ENCODE results near the gene FLCN.
"Not testable (repeated sequence)": the region's sequence is repeated elsewhere in the genome, so short reads cannot be mapped to it uniquely, and the experiment has no call there.

The FLCN gene

GRCh38 chr17:17206913-17207335 is 30.0 kb downstream of the FLCN start:
- no peak for DNase-seq

- peak; percentile 42 for DNase-seq
Measured at GRCh38 chr17:17206124-17206912, 30.6 kb downstream of the FLCN start, which contains the start of gene PLD6. Gene PLD6 (minus strand): TSS chr17:17206333. CDS start chr17:17206286, 47 bp downstream.

GRCh38 chr17:17205368-17206123 is 31.4 kb downstream of the FLCN start:
- peak; percentile 42 for DNase-seq

- DNase-seq: no peak
Measured at GRCh38 chr17:17204635-17205231, 32.2 kb downstream of the FLCN start.

GRCh38 chr17:17204041-17204591 is 32.9 kb downstream of the FLCN start:
- peak; percentile 67 for DNase-seq

GRCh38 chr17:17203173-17203730 is 33.7 kb downstream of the FLCN start:
- no peak for DNase-seq

- DNase-seq: no peak
Measured at GRCh38 chr17:17201907-17202306, 35.1 kb downstream of the FLCN start.

GRCh38 chr17:17201271-17201670 is 35.7 kb downstream of the FLCN start:
- no peak for DNase-seq

GRCh38 chr17:17200831-17201230 is 36.1 kb downstream of the FLCN start:
- no peak for DNase-seq

- DNase-seq: no peak
Measured at GRCh38 chr17:17200311-17200710, 36.7 kb downstream of the FLCN start.

GRCh38 chr17:17198281-17198680 is 38.7 kb downstream of the FLCN start:
- DNase-seq: no peak

GRCh38 chr17:17196776-17197175 is 40.2 kb downstream of the FLCN start:
- no peak for DNase-seq

- DNase-seq: not testable (repeated sequence)
Measured at GRCh38 chr17:17195466-17195865, 41.5 kb downstream of the FLCN start.

- DNase-seq: no peak
Measured at GRCh38 chr17:17191961-17192381, 45.0 kb downstream of the FLCN start.

- no peak for DNase-seq
Measured at GRCh38 chr17:17191346-17191792, 45.6 kb downstream of the FLCN start.

GRCh38 chr17:17190188-17190587 is 46.8 kb downstream of the FLCN start:
- no peak for DNase-seq

GRCh38 chr17:17189559-17189958 is 47.4 kb downstream of the FLCN start:
- no peak for DNase-seq

GRCh38 chr17:17188586-17188985 is 48.4 kb downstream of the FLCN start:
- DNase-seq: no peak

- no peak for DNase-seq
Measured at GRCh38 chr17:17186551-17187505, 50.1 kb downstream of the FLCN start.

GRCh38 chr17:17186051-17186450 is 50.9 kb downstream of the FLCN start:
- DNase-seq: no peak

- not testable (repeated sequence) for DNase-seq
Measured at GRCh38 chr17:17184985-17185757, 51.8 kb downstream of the FLCN start.

Measured in midbrain (tissue), 1 donor.